ENCODE measurements around the gene LNX1. TPM values are rescaled to one million over a fixed set of nuclear protein-coding genes. Genes with fewer than 3 reads are reported as not detected.

The LNX1 gene
- polyA plus RNA-seq, 3 donors: 0.09 to 0.13 TPM; not detected in 1

- Mint-ChIP-seq H3K9me3 (peaks cover 0 to 2% (median 0%) of the 10 kb centered on the region in 7 donors), H3K4me3 (no peak overlapping the region), H3K36me3 (no peaks in the 10 kb centered on the region), H3K27ac (no peak overlapping the region), H3K4me1 (no peaks in the 10 kb centered on the region), H3K27me3 (ENCODE audit: low read depth in 3 of 3) (peaks cover 1 to 5% (median 3%) of the 10 kb centered on the region in 3 donors)
- DNase-seq: no peak
- Histone ChIP-seq H3K27ac (ENCODE audit: low read depth in 1 of 2, low read length in 2 of 2) (no peak overlapping the region), H3K9ac (ENCODE audit: insufficient read depth, low read length, poor library complexity, severe bottlenecking) (no peak overlapping the region), H3K79me2 (ENCODE audit: insufficient read depth, low read length) (no peaks in the 10 kb centered on the region), H3K27me3 (ENCODE audit: control insufficient read depth in 2 of 2, insufficient read depth in 2 of 2, low read length in 2 of 2) (no peaks in the 10 kb centered on the region), H3K4me2 (replicated peaks; ENCODE audit: extremely low read depth, low read length, poor library complexity, severe bottlenecking) (no peak overlapping the region), H3K4me1 (ENCODE audit: control insufficient read depth in 1 of 2, insufficient read depth in 2 of 2, low read length in 2 of 2) (no peaks in the 10 kb centered on the region), H3K36me3 (replicated peaks in 1 of 2; ENCODE audit: control insufficient read depth in 1 of 2, insufficient read depth in 2 of 2, low read length in 2 of 2) (no peaks in the 10 kb centered on the region), H2AFZ (ENCODE audit: insufficient read depth, low read depth, low read length, poor library complexity, severe bottlenecking) (no peak overlapping the region), H3K9me3 (replicated peaks in 1 of 2; ENCODE audit: control insufficient read depth in 1 of 2, insufficient read depth in 1 of 2, low read length in 2 of 2) (no peaks in the 10 kb centered on the region), H3K4me3 (replicated peaks in 1 of 3; ENCODE audit: low read depth in 2 of 3, low read length in 3 of 3) (no peak overlapping the region), H4K20me1 (ENCODE audit: insufficient read depth, low read length) (no peaks in the 10 kb centered on the region)
- 80% methylated on average over 1 of the region's 2 CpGs for WGBS (ENCODE audit: insufficient coverage)
- TF ChIP-seq CTCF (IDR thresholded peaks at IDR 0.05): no peak
- intact Hi-C loops (cut with micrococcal nuclease): no loop called here
Measured at GRCh38 chr4:53505947-53506346, 85.3 kb downstream of the LNX1 start.

GRCh38 chr4:53502094-53502493 lies 89.2 kb downstream of the LNX1 start:
- Histone ChIP-seq H3K4me3 (replicated peaks in 1 of 3; ENCODE audit: low read depth in 2 of 3, low read length in 3 of 3) (no peak overlapping the region), H3K79me2 (ENCODE audit: insufficient read depth, low read length) (no peaks in the 10 kb centered on the region), H3K4me2 (replicated peaks; ENCODE audit: extremely low read depth, low read length, poor library complexity, severe bottlenecking) (no peak overlapping the region), H3K9ac (ENCODE audit: insufficient read depth, low read length, poor library complexity, severe bottlenecking) (no peak overlapping the region), H3K27me3 (ENCODE audit: control insufficient read depth in 2 of 2, insufficient read depth in 2 of 2, low read length in 2 of 2) (no peaks in the 10 kb centered on the region), H3K36me3 (replicated peaks in 1 of 2; ENCODE audit: control insufficient read depth in 1 of 2, insufficient read depth in 2 of 2, low read length in 2 of 2) (no peaks in the 10 kb centered on the region), H4K20me1 (ENCODE audit: insufficient read depth, low read length) (no peaks in the 10 kb centered on the region), H2AFZ (ENCODE audit: insufficient read depth, low read depth, low read length, poor library complexity, severe bottlenecking) (no peak overlapping the region), H3K4me1 (ENCODE audit: control insufficient read depth in 1 of 2, insufficient read depth in 2 of 2, low read length in 2 of 2) (no peaks in the 10 kb centered on the region), H3K27ac (ENCODE audit: low read depth in 1 of 2, low read length in 2 of 2) (no peak overlapping the region), H3K9me3 (replicated peaks in 1 of 2; ENCODE audit: control insufficient read depth in 1 of 2, insufficient read depth in 1 of 2, low read length in 2 of 2) (no peaks in the 10 kb centered on the region)
- WGBS (ENCODE audit: insufficient coverage): 60% methylated on average over 1 of the region's 1 CpG
- Mint-ChIP-seq H3K27me3 (ENCODE audit: low read depth in 3 of 3) (peaks cover 0 to 5% (median 1%) of the 10 kb centered on the region in 3 donors), H3K36me3 (no peaks in the 10 kb centered on the region), H3K9me3 (peaks cover 0 to 2% (median 0%) of the 10 kb centered on the region in 7 donors), H3K4me3 (no peak overlapping the region), H3K27ac (no peak overlapping the region), H3K4me1 (no peaks in the 10 kb centered on the region)
- no peak for DNase-seq
- no peak for TF ChIP-seq CTCF (IDR thresholded peaks at IDR 0.05)
- intact Hi-C loops (cut with micrococcal nuclease): no loop called here

Measured in CD14-positive monocyte (primary cell).